Testis (tissue), 3 donors: Measurements from ENCODE around the gene EXOC2. TPM values are rescaled to one million over a fixed set of nuclear protein-coding genes. Genes with fewer than 3 reads are reported as not detected.

Experiments used
- DNase-seq: peaks from one replicate; pipeline ENCODE4 v3.0.0-alpha.2; 2019
- H3K27ac ChIP-seq, 2 donors: fragments of 200-600 bp; sonication (generic); one replicate each; pipeline ENCODE4 v1.5.1; 2019
- H3K27me3 ChIP-seq: fragments of 200-600 bp; sonication (generic); one replicate; pipeline ENCODE4 v1.5.1; 2019
- H3K36me3 ChIP-seq: fragments of 200-600 bp; sonication (generic); one replicate; pipeline ENCODE4 v1.5.1; 2017; ENCODE audit warnings: low read depth; ENCODE audit errors: missing control alignments
- H3K4me1 ChIP-seq: fragments of 200-600 bp; sonication (generic); one replicate; pipeline ENCODE4 v1.5.1; 2019
- H3K4me3 ChIP-seq, 2 donors: fragments of 200-600 bp; sonication (generic); one replicate each; pipeline ENCODE4 v1.5.1; 2017 to 2019
- H3K9me3 ChIP-seq: fragments of 200-600 bp; sonication (generic); one replicate; pipeline ENCODE4 v1.5.1; 2017
- CTCF ChIP-seq, 3 experiments: fragments of 450-650 bp in 2 of 3; fragments of 200-600 bp in 1 of 3; sonication (generic) in 1 of 3; IDR thresholded peaks; one replicate each; pipeline ENCODE4 v1.5.1; 2016 to 2019; ENCODE audit warnings: antibody characterized with exemption in 3 of 3, mild to moderate bottlenecking in 2 of 3, moderate library complexity in 1 of 3
- POLR2A ChIP-seq: fragments of 450-650 bp; IDR thresholded peaks from one replicate; pipeline ENCODE4 v1.6.1; 2017; ENCODE audit warnings: antibody characterized with exemption, mild to moderate bottlenecking, moderate library complexity
- WGBS, 2 donors: methylation state at CpG; one replicate each; pipeline ENCODE4 v1.1.5; 2018; 5-methylcytosine and 5-hydroxymethylcytosine counted together
- intact Hi-C: fragments of 100-400 bp; cut with DNase I; formaldehyde crosslinking; loops from one replicate; pipeline ENCODE4 v1.15.1; 2023; ENCODE audit warnings: low total_unique reads
- polyA plus RNA-seq: library from polyadenylated mRNA; stranded (reverse); fragments of 350-450 nt; fragmentation: Illumina TruSeq; extraction: RNeasy Lipid Tissue Mini Kit (QIAGEN cat#74804); gene quantifications from one replicate; pipeline ENCODE4 v1.2.3, GENCODE V29; 2014; ENCODE audit warnings: low read depth, low replicate concordance; ENCODE audit not compliant: insufficient read depth
- total RNA-seq, 2 donors: library from RNA; depleted of rRNA; stranded (reverse); fragments of >200 nt; gene quantifications; one replicate each; pipeline ENCODE4 v1.2.3, GENCODE V29; 2016

The EXOC2 gene
- total and polyA plus RNA-seq, 3 donors from 2014 or later, result 32.8 to 51.0 (median 44.3) TPM

- H3K27me3 ChIP-seq, result no peaks in the 10 kb centered on the region
- 90 to 92% methylated on average over 5 of the region's 5 CpGs for whole genome bisulfite sequencing, 2 donors
- H3K4me3 ChIP-seq, result no peak overlapping the region
- intact Hi-C loops, result no loop called here
- H3K27ac ChIP-seq, result no peak overlapping the region
- no peaks in the 10 kb centered on the region for H3K4me1 ChIP-seq
- H3K9me3 ChIP-seq, result no peaks in the 10 kb centered on the region
- no peak for DNase-seq
- TF ChIP-seq CTCF (IDR thresholded peaks at IDR 0.05) (no peak), POLR2A (no peak)
- H3K36me3 ChIP-seq, result no peaks in the 10 kb centered on the region
Observed at GRCh38 chr6:548091-548490, 144.8 kb downstream of the EXOC2 start.

- intact Hi-C loops, result no loop called here
- no peaks in the 10 kb centered on the region for H3K36me3 ChIP-seq
Observed at GRCh38 chr6:540490-540889, 152.4 kb downstream of the EXOC2 start.

GRCh38 chr6:537114-537513 lies 155.8 kb downstream of the EXOC2 start:
- WGBS, 2 donors, result 94 to 95% methylated on average over 56 of the region's 56 CpGs
- DNase-seq, result no peak
- no peaks in the 10 kb centered on the region for H3K4me1 ChIP-seq
- no peaks in the 10 kb centered on the region for H3K27me3 ChIP-seq
- no peak overlapping the region for H3K4me3 ChIP-seq
- TF ChIP-seq CTCF (IDR thresholded peaks at IDR 0.05), result no peak
- TF ChIP-seq POLR2A, result no peak
- H3K9me3 ChIP-seq, result no peaks in the 10 kb centered on the region
- no peak overlapping the region for H3K27ac ChIP-seq
- intact Hi-C loops, result no loop called here
- no peaks in the 10 kb centered on the region for H3K36me3 ChIP-seq

More at GRCh38 chr6:540490-540889, 152.4 kb downstream of the EXOC2 start:
- no peak overlapping the region for H3K4me3 ChIP-seq
- H3K9me3 ChIP-seq, result no peaks in the 10 kb centered on the region
- no peaks in the 10 kb centered on the region for H3K27me3 ChIP-seq
- DNase-seq, result no peak
- TF ChIP-seq CTCF (IDR thresholded peaks at IDR 0.05) (no peak), POLR2A (no peak)
- H3K27ac ChIP-seq, result no peak overlapping the region
- no peaks in the 10 kb centered on the region for H3K4me1 ChIP-seq

GRCh38 chr6:530425-530824 lies 162.5 kb downstream of the EXOC2 start:
- Histone ChIP-seq H3K9me3 (no peaks in the 10 kb centered on the region), H3K27ac (no peak overlapping the region), H3K4me1 (no peaks in the 10 kb centered on the region), H3K27me3 (no peaks in the 10 kb centered on the region), H3K4me3 (no peak overlapping the region), H3K36me3 (no peaks in the 10 kb centered on the region)
- 88 to 92% methylated on average over 9 of the region's 9 CpGs for WGBS, 2 donors
- no peak for TF ChIP-seq CTCF (IDR thresholded peaks at IDR 0.05)
- no peak for DNase-seq
- intact Hi-C loops, result no loop called here

GRCh38 chr6:528989-529388 lies 163.9 kb downstream of the EXOC2 start:
- intact Hi-C loops, result no loop called here
- H3K27me3 ChIP-seq, result no peaks in the 10 kb centered on the region
- no peaks in the 10 kb centered on the region for H3K36me3 ChIP-seq
- TF ChIP-seq POLR2A (no peak), CTCF (IDR thresholded peaks at IDR 0.05) (no peak)
- no peaks in the 10 kb centered on the region for H3K4me1 ChIP-seq
- WGBS, 2 donors, result 95% methylated on average over 18 of the region's 18 CpGs
- no peaks in the 10 kb centered on the region for H3K9me3 ChIP-seq
- no peak for DNase-seq
- H3K27ac ChIP-seq, result no peak overlapping the region
- H3K4me3 ChIP-seq, result no peak overlapping the region
